K562 (cell line): ENCODE measurements around the gene DBX2. TPM values are rescaled to one million over a fixed set of nuclear protein-coding genes. Genes with fewer than 3 reads are reported as not detected.

Experiments
- polyA plus RNA-seq, 8 experiments: library from polyadenylated mRNA; depleted of rRNA in 4 of 8; stranded (reverse) in 5 of 8; unstranded in 3 of 8; fragments of >200 nt; fragmentation: Nextera tagmentation in 2 of 8; fragmentation: Illumina TruSeq in 1 of 8; extraction: Ambion mirVana in 2 of 8; extraction: Trizol in 1 of 8; gene quantifications; 2 replicates each; pipeline versions ENCODE4 v1.2.1 to v1.2.3, GENCODE V29; 2011 to 2014; ENCODE audit warnings: inconsistent platforms in 1 of 8, missing spikeins in 1 of 8
- total RNA-seq, 7 experiments: library from RNA; depleted of rRNA in 6 of 7; stranded (reverse); fragments of >200 nt in 6 of 7; fragmentation: Illumina TruSeq in 2 of 7; extraction: Trizol in 2 of 7; gene quantifications; 2 replicates each; pipeline versions ENCODE4 v1.2.1 to v1.2.3, GENCODE V29; 2011 to 2021; ENCODE audit warnings: low replicate concordance in 1 of 7
- TF ChIP-seq, protein P1 (sequence below): fragments of 450-650 bp; IDR thresholded peaks from 2 replicates; pipeline ENCODE4 v1.6.1; 2016; ENCODE audit warnings: low read depth
- TF ChIP-seq, protein P2 (sequence below): sonication (generic); formaldehyde crosslinking; IDR thresholded peaks from 2 replicates; pipeline ENCODE4 v1.8.1; 2022; ENCODE audit warnings: missing genetic modification reagents

DBX2 gene
- total and polyA plus RNA-seq, 9 of the 15 experiments (the other 6 are each of a cell fraction or from before 2014, with no cell fraction given) = not detected

DNA sequence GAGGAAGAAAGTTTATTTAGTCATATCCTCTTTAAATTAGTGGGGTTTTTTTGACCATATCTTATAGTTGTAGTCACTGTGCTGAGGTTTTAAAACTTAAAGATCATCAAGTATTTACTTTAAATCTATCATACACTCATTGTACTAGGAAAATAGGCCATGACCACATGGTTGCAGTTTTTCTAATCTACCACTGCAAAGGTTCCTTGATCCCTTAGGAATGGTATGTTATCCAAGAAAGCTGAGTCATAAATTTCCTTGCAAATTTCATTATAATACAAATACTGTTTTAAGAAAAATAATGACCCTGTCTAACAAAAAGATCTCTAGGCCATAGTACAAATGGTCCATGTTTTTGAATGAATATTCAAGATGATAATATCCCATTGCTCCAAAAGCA is 74.7 kb downstream of the DBX2 start (continued):
- TF ChIP-seq, protein P1, sequence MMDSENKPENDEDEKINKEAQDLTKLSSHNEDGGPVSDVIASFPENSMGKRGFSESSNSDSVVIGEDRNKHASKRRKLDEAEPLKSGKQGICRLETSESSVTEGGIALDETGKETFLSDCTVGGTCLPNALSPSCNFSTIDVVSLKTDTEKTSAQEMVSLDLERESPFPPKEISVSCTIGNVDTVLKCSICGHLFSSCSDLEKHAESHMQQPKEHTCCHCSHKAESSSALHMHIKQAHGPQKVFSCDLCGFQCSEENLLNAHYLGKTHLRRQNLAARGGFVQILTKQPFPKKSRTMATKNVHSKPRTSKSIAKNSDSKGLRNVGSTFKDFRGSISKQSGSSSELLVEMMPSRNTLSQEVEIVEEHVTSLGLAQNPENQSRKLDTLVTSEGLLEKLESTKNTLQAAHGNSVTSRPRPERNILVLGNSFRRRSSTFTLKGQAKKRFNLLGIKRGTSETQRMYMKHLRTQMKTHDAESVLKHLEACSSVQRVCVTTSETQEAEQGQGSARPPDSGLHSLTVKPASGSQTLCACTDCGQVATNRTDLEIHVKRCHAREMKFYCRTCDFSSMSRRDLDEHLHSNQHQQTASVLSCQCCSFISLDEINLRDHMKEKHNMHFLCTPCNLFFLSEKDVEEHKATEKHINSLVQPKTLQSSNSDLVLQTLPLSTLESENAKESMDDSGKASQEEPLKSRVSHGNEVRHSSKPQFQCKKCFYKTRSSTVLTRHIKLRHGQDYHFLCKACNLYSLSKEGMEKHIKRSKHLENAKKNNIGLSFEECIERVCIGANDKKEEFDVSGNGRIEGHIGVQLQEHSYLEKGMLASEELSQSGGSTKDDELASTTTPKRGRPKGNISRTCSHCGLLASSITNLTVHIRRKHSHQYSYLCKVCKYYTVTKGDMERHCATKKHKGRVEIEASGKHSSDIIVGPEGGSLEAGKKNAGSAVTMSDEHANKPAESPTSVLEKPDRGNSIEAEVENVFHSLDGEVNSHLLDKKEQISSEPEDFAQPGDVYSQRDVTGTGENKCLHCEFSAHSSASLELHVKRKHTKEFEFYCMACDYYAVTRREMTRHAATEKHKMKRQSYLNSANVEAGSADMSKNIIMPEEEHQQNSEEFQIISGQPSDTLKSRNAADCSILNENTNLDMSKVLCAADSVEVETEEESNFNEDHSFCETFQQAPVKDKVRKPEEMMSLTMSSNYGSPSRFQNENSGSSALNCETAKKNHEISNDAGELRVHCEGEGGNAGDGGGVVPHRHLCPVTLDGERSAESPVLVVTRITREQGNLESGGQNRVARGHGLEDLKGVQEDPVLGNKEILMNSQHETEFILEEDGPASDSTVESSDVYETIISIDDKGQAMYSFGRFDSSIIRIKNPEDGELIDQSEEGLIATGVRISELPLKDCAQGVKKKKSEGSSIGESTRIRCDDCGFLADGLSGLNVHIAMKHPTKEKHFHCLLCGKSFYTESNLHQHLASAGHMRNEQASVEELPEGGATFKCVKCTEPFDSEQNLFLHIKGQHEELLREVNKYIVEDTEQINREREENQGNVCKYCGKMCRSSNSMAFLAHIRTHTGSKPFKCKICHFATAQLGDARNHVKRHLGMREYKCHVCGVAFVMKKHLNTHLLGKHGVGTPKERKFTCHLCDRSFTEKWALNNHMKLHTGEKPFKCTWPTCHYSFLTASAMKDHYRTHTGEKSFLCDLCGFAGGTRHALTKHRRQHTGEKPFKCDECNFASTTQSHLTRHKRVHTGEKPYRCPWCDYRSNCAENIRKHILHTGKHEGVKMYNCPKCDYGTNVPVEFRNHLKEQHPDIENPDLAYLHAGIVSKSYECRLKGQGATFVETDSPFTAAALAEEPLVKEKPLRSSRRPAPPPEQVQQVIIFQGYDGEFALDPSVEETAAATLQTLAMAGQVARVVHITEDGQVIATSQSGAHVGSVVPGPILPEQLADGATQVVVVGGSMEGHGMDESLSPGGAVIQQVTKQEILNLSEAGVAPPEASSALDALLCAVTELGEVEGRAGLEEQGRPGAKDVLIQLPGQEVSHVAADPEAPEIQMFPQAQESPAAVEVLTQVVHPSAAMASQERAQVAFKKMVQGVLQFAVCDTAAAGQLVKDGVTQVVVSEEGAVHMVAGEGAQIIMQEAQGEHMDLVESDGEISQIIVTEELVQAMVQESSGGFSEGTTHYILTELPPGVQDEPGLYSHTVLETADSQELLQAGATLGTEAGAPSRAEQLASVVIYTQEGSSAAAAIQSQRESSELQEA = no peak
- TF ChIP-seq, protein P2, sequence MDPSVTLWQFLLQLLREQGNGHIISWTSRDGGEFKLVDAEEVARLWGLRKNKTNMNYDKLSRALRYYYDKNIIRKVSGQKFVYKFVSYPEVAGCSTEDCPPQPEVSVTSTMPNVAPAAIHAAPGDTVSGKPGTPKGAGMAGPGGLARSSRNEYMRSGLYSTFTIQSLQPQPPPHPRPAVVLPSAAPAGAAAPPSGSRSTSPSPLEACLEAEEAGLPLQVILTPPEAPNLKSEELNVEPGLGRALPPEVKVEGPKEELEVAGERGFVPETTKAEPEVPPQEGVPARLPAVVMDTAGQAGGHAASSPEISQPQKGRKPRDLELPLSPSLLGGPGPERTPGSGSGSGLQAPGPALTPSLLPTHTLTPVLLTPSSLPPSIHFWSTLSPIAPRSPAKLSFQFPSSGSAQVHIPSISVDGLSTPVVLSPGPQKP (CRISPR knock-in tag) = no peak
- TF ChIP-seq, all 486 proteins: peak for 0
